ENCODE measurements around the gene SLC38A9.
"Not testable (repeated sequence)": the region's sequence is repeated elsewhere in the genome, so short reads cannot be mapped to it uniquely, and the experiment has no call there.

The SLC38A9 gene

GRCh38 chr5:55706230-55706629, 5.9 kb downstream of the SLC38A9 start:
- DNase-seq = no peak

GRCh38 chr5:55702598-55703345, 9.4 kb downstream of the SLC38A9 start:
- no peak for DNase-seq

GRCh38 chr5:55701462-55702103, 10.5 kb downstream of the SLC38A9 start:
- no peak for DNase-seq

- no peak for DNase-seq
Measured at GRCh38 chr5:55700745-55701144, 11.4 kb downstream of the SLC38A9 start.

- no peak for DNase-seq
Measured at GRCh38 chr5:55699041-55699688, 13.0 kb downstream of the SLC38A9 start.

- DNase-seq = not testable (repeated sequence)
Measured at GRCh38 chr5:55696704-55697103, 15.4 kb downstream of the SLC38A9 start.

GRCh38 chr5:55694152-55694830, 17.8 kb downstream of the SLC38A9 start:
- DNase-seq = peak in 1 of 58 donors; percentile 14

GRCh38 chr5:55692509-55692908, 19.6 kb downstream of the SLC38A9 start:
- DNase-seq = no peak

- DNase-seq = no peak
Measured at GRCh38 chr5:55692106-55692417, 20.1 kb downstream of the SLC38A9 start.

- peak in 1 of 58 donors; percentile 1 for DNase-seq
Measured at GRCh38 chr5:55691265-55692105, 20.6 kb downstream of the SLC38A9 start.

GRCh38 chr5:55682071-55682470, 30.1 kb downstream of the SLC38A9 start:
- no peak for DNase-seq

- no peak for DNase-seq
Measured at GRCh38 chr5:55681301-55681700, 30.8 kb downstream of the SLC38A9 start.

- DNase-seq = peak in 4 of 58 donors; percentile 2 to 18 (median 8)
Measured at GRCh38 chr5:55680353-55680752, 31.8 kb downstream of the SLC38A9 start.

- DNase-seq = no peak
Measured at GRCh38 chr5:55679556-55679955, 32.6 kb downstream of the SLC38A9 start.

GRCh38 chr5:55675119-55675518, 37.0 kb downstream of the SLC38A9 start:
- DNase-seq = peak in 1 of 58 donors; percentile 5

GRCh38 chr5:55674340-55674739, 37.8 kb downstream of the SLC38A9 start:
- no peak for DNase-seq

GRCh38 chr5:55672477-55672911, 39.6 kb downstream of the SLC38A9 start:
- DNase-seq = peak in 5 of 58 donors; percentile 4 to 36 (median 12)

- DNase-seq = no peak
Measured at GRCh38 chr5:55671975-55672374, 40.1 kb downstream of the SLC38A9 start.

GRCh38 chr5:55668356-55668755, 43.8 kb downstream of the SLC38A9 start:
- no peak for DNase-seq

GRCh38 chr5:55667938-55668337, 44.2 kb downstream of the SLC38A9 start:
- no peak for DNase-seq

- no peak for DNase-seq
Measured at GRCh38 chr5:55665065-55665464, 47.1 kb downstream of the SLC38A9 start.
